LNCAP (cell line): ENCODE data around the gene HPS3.

Experiments used
- TF ChIP-seq, protein P1 (sequence below): fragments of 450-650 bp; IDR thresholded peaks from 2 replicates; pipeline ENCODE4 v1.5.1; 2017; ENCODE audit warnings: mild to moderate bottlenecking

HPS3 gene

DNA sequence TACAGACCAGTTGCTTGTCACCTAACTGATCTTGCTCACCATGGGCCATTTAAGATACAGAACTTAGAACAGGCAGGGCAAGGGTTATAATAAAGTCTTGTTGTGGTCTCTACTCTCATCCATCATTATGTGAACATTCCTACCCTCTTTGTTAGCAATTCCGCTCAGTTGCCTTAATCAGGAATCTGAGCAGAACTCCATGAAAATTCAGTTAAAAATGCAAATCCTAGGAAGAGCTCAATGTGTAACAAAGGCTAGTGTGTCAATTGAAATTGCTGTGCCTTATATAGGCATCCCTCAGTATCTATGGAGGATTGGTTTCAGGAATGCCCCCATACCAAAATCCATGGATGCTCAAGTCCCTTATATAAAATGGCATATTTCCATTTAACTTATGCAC lies 47.7 kb downstream of the HPS3 start:
- TF ChIP-seq, protein P1, sequence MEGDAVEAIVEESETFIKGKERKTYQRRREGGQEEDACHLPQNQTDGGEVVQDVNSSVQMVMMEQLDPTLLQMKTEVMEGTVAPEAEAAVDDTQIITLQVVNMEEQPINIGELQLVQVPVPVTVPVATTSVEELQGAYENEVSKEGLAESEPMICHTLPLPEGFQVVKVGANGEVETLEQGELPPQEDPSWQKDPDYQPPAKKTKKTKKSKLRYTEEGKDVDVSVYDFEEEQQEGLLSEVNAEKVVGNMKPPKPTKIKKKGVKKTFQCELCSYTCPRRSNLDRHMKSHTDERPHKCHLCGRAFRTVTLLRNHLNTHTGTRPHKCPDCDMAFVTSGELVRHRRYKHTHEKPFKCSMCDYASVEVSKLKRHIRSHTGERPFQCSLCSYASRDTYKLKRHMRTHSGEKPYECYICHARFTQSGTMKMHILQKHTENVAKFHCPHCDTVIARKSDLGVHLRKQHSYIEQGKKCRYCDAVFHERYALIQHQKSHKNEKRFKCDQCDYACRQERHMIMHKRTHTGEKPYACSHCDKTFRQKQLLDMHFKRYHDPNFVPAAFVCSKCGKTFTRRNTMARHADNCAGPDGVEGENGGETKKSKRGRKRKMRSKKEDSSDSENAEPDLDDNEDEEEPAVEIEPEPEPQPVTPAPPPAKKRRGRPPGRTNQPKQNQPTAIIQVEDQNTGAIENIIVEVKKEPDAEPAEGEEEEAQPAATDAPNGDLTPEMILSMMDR, result no peak

DNA sequence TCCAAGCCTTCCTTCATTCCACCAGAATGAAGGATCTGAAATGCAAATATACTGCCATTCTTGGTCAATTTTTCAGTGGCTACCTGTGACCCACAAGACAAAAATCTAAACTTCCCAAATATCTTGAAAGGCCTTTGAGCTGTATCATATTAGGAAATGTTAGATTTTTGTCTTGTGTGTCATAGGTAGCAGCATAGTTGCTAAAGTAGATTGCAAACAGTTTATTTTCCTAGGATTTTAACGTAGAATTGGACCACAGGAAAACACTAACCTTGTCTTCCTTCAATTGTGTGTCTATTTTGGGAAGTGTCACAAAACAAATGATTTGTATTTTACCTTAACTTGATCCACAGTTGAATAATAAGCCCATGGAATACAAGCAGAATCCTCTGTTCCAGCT lies 49.8 kb downstream of the HPS3 start:
- TF ChIP-seq, protein P1, result no peak

DNA sequence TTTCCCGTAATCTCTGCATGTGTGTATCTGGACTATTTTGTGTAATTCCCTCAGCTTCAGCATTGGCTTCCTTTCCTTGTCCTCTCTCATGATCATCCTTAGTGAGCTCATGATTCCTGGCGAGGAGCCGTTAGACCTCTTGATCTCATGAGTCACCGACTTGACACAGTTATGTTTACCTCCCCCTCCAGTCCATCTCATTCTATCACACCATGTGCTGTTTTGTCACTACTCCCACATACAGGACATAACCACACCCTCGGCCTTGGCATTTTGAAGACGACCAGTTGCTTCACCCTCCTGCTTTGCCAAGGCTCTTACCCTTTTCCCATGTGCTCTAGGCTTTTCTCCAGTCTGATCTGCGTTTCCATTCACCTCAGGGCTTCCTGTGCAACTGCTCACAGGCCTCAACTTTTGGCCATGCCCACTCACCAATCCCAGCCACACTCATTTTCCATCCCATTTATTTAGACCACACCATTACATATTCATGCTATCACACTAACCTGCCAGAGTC lies 50.7 kb downstream of the HPS3 start:
- TF ChIP-seq, protein P1, result no peak

DNA sequence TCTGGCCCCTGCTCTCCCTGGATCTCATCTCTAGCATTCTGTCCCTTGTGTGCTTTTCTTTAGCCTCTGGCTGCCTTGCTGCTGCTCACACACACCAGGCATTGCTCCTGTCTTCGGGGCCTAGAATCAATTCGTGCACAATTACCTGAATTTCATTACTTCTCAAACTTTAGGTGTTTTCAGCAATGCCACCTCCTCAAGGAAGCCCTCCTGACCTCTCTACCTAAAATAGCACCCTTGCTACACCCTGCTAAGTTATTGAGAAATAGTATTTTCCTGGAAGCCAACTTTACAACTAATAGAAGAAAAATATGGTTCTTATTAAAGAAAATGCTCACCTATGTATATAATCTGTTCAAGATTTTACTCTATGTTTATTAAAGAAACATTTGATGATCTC lies 51.7 kb downstream of the HPS3 start:
- TF ChIP-seq, protein P1, result no peak

DNA sequence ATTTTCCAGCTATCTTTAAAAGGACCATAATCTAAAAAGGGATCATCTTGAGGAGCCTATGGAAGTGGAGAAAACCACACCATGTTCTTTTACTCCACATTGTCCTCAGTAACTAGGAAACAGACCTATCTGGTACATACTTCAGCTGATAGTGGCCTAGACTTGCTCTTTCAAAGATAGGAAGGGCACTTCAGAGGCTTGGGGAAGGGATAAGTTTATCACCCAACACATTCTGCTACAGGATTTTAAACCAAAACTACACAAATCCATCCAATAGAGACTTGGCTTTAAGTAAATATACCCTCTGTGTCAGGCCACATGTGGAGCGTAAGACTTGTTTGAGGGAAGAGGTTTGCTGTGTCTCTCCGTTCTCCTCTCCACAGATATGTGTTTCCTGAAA lies 56.8 kb downstream of the HPS3 start:
- TF ChIP-seq, protein P1, result no peak

DNA sequence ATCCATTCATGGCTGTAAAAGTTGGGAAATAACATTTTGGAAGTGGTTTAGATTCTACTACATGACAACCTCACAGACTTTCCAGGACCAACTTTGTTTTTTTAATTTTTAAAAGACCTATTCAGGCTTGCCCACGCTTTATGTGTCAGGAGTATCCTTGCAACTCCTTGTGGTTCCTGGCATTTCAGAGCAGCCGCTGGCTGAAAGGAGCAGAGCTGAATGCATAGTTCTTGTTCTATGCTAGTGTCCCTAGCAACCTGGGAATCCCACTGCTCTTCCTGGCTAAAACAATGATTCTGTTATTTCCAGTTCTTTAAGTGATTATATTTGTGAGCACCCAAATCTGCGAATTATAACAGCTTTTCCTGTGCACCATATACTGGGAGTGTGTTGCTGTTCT lies 57.3 kb downstream of the HPS3 start:
- TF ChIP-seq, protein P1, result no peak

DNA sequence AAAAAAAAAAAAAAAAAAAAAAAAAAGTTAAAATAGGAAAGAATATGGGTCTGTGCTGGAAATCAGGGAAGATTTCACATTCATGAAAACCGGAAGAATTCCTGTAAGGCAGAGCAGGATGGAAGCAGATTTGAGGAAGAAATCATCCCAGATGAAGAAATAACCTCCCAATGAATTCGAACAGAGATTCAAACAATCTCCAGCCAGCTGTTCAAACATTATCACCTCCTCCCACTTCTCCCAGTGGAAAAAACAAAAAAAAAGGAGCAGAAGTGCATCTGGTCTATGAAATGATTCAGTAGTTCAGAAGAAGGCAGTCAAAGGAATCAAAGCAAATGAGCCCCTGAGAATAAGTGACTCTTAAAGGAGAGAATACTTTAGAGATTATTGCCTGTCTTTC lies 59.1 kb downstream of the HPS3 start:
- TF ChIP-seq, protein P1, result no peak

DNA sequence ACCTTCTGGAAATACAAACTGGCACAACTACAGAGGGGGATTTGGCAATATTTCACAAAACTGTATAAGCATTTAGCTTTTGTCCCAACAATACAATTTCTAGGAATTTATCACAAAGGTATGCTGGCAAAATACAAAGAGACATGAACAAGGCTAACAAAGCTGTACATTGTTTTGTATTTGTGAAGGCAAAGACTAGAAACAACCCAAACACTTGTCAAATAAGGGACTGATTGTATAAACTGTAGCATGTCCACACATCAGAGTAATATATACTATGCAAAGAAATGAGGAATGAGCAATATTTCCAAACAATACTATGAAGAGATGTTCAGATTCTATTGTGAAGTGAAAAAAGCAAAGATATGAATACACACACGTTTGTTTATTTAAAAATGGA lies 65.8 kb downstream of the HPS3 start:
- TF ChIP-seq, protein P1, result no peak
